HEK293 (cell line): ENCODE measurements around the gene TMEM255B.

Experiments used
- CTCF ChIA-PET: fragments of 350-600 bp; formaldehyde crosslinking; extraction: SDS; loops from one replicate; lab custom pipeline; 2021; ENCODE audit warnings: antibody characterized with exemption; lab: Yijun Ruan, JAX
- POLR2A ChIA-PET: fragments of 300-600 bp; formaldehyde crosslinking; extraction: SDS; loops from one replicate; lab custom pipeline; 2020; ENCODE audit warnings: antibody characterized with exemption, inconsistent platforms; lab: Yijun Ruan, JAX
- H3K27ac ChIP-seq: fragments of 200-500 bp; sonication (Bioruptor generic); 2 replicates; pipeline ENCODE4 v1.5.1; 2014; ENCODE audit warnings: low read depth, low read length, control low read depth, inconsistent platforms; ENCODE audit errors: extremely low read depth
- H3K36me3 ChIP-seq, 2 experiments: fragments of 200-500 bp in 1 of 2; sonication (Bioruptor generic) in 1 of 2; 1 replicate in 1 of 2; 2 replicates in 1 of 2; pipeline ENCODE4 v1.5.1; 2014 to 2017; ENCODE audit warnings: inconsistent platforms in 2 of 2, low read length in 2 of 2; ENCODE audit not compliant: control insufficient read depth in 2 of 2, insufficient read depth in 1 of 2
- H3K4me1 ChIP-seq: fragments of 200-500 bp; sonication (Bioruptor generic); 2 replicates; pipeline ENCODE4 v1.5.1; 2014; ENCODE audit warnings: mild to moderate bottlenecking, low read length, inconsistent platforms; ENCODE audit not compliant: control insufficient read depth, insufficient read depth
- H3K4me3 ChIP-seq: 2 replicates; pipeline ENCODE4 v1.5.1; 2011; ENCODE audit warnings: low read depth, mild to moderate bottlenecking, control low read depth, low read length, moderate library complexity
- H3K9me3 ChIP-seq: fragments of 200-500 bp; sonication (Bioruptor generic); 2 replicates; pipeline ENCODE4 v1.5.1; 2014; ENCODE audit warnings: low read depth, low read length, inconsistent platforms; ENCODE audit not compliant: control insufficient read depth, insufficient read depth
- HOXD13 ChIP-seq: sonication (generic); formaldehyde crosslinking; IDR thresholded peaks from 2 replicates; pipeline ENCODE4 v1.8.0; 2022; ENCODE audit warnings: missing genetic modification reagents, borderline replicate concordance
- SALL2 ChIP-seq: fragments of 450-650 bp; formaldehyde crosslinking; IDR thresholded peaks from 2 replicates; pipeline ENCODE4 v1.5.0; 2017; ENCODE audit warnings: missing biosample characterization, mild to moderate bottlenecking, missing genetic modification characterization, borderline replicate concordance
- YY1 ChIP-seq: fragments of 450-650 bp; formaldehyde crosslinking; IDR thresholded peaks from 2 replicates; pipeline ENCODE4 v1.5.1; 2018; ENCODE audit warnings: missing biosample characterization, missing genetic modification characterization
- ZBTB17 ChIP-seq: fragments of 450-650 bp; formaldehyde crosslinking; IDR thresholded peaks from 2 replicates; pipeline ENCODE4 v1.5.1; 2016; ENCODE audit warnings: missing biosample characterization, missing genetic modification characterization
- ZNF132 ChIP-seq: fragments of 450-650 bp; formaldehyde crosslinking; IDR thresholded peaks from 2 replicates; pipeline ENCODE4 v1.5.1; 2017; ENCODE audit warnings: missing biosample characterization, missing genetic modification characterization, borderline replicate concordance
- ZNF2 ChIP-seq: fragments of 450-650 bp; formaldehyde crosslinking; IDR thresholded peaks from 2 replicates; pipeline ENCODE4 v1.5.1; 2016; ENCODE audit warnings: missing biosample characterization, missing genetic modification characterization
- ZNF302 ChIP-seq: fragments of 450-650 bp; formaldehyde crosslinking; IDR thresholded peaks from 2 replicates; pipeline ENCODE4 v1.5.1; 2016; ENCODE audit warnings: missing biosample characterization, missing genetic modification characterization, low read depth
- ZNF394 ChIP-seq: fragments of 450-650 bp; formaldehyde crosslinking; IDR thresholded peaks from 2 replicates; pipeline ENCODE4 v1.5.1; 2016; ENCODE audit warnings: missing biosample characterization, missing genetic modification characterization, mild to moderate bottlenecking, moderate library complexity, borderline replicate concordance
- ZNF521 ChIP-seq: fragments of 450-650 bp; formaldehyde crosslinking; IDR thresholded peaks from 2 replicates; pipeline ENCODE4 v1.5.1; 2017; ENCODE audit warnings: missing biosample characterization, mild to moderate bottlenecking, missing genetic modification characterization
- ZNF600 ChIP-seq: fragments of 450-650 bp; formaldehyde crosslinking; IDR thresholded peaks from 2 replicates; pipeline ENCODE4 v1.5.1; 2016; ENCODE audit warnings: missing biosample characterization, missing genetic modification characterization
- ZNF654 ChIP-seq: fragments of 450-650 bp; formaldehyde crosslinking; IDR thresholded peaks from 2 replicates; pipeline ENCODE4 v1.5.1; 2016; ENCODE audit warnings: low read depth, missing biosample characterization, missing genetic modification characterization
- ZSCAN23 ChIP-seq: fragments of 450-650 bp; formaldehyde crosslinking; IDR thresholded peaks from 2 replicates; pipeline ENCODE4 v1.5.1; 2016; ENCODE audit warnings: missing biosample characterization, missing genetic modification characterization
- TF ChIP-seq, protein P1 (sequence below): fragments of 450-650 bp; formaldehyde crosslinking; IDR thresholded peaks from 2 replicates; pipeline ENCODE4 v1.5.1; 2016; ENCODE audit warnings: missing biosample characterization, missing genetic modification characterization
- TF ChIP-seq, protein P2 (sequence below): fragments of 450-650 bp; formaldehyde crosslinking; conservative IDR thresholded peaks from 2 replicates; pipeline ENCODE4 v1.5.1; 2016; ENCODE audit warnings: low read depth, missing biosample characterization, missing genetic modification characterization
- TF ChIP-seq, protein P3 (sequence below): fragments of 450-650 bp; formaldehyde crosslinking; IDR thresholded peaks from 2 replicates; pipeline ENCODE4 v1.5.1; 2016; ENCODE audit warnings: missing biosample characterization, missing genetic modification characterization, borderline replicate concordance

Gene TMEM255B

DNA sequence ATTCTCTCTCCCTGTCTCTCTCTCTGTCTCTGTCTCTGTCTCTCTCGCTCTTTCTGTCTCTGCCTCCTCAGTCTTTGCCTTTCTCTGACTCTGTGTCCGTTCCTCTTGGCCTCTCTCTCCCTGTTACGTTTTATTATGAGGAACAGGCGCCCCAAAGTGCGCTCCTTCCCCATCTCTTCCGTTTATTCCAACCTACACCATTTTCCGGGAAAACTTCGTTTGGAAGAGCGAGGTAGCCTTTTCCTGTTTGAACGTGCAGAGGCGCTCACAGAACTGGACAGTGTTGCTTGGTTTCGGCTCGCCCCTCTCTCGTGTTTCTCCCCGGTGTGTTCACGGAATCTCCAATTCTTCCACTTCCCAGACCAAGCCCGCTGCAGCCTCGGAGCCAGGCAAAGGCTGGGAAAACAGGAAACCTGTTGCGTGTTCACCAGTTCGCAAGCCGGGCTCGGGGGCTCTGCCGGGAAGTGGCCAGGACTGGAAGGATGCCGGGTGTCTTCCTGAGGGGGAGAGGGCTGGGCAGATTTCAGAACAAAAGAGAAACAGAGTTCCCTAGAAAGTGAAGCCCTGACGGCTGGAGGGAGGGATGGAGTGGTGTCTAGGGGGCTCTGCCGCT lies 605 bp downstream of the TMEM255B start (continued):
- TF ChIP-seq, protein P1, sequence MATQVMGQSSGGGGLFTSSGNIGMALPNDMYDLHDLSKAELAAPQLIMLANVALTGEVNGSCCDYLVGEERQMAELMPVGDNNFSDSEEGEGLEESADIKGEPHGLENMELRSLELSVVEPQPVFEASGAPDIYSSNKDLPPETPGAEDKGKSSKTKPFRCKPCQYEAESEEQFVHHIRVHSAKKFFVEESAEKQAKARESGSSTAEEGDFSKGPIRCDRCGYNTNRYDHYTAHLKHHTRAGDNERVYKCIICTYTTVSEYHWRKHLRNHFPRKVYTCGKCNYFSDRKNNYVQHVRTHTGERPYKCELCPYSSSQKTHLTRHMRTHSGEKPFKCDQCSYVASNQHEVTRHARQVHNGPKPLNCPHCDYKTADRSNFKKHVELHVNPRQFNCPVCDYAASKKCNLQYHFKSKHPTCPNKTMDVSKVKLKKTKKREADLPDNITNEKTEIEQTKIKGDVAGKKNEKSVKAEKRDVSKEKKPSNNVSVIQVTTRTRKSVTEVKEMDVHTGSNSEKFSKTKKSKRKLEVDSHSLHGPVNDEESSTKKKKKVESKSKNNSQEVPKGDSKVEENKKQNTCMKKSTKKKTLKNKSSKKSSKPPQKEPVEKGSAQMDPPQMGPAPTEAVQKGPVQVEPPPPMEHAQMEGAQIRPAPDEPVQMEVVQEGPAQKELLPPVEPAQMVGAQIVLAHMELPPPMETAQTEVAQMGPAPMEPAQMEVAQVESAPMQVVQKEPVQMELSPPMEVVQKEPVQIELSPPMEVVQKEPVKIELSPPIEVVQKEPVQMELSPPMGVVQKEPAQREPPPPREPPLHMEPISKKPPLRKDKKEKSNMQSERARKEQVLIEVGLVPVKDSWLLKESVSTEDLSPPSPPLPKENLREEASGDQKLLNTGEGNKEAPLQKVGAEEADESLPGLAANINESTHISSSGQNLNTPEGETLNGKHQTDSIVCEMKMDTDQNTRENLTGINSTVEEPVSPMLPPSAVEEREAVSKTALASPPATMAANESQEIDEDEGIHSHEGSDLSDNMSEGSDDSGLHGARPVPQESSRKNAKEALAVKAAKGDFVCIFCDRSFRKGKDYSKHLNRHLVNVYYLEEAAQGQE, result no peak
- TF ChIP-seq, protein P2, sequence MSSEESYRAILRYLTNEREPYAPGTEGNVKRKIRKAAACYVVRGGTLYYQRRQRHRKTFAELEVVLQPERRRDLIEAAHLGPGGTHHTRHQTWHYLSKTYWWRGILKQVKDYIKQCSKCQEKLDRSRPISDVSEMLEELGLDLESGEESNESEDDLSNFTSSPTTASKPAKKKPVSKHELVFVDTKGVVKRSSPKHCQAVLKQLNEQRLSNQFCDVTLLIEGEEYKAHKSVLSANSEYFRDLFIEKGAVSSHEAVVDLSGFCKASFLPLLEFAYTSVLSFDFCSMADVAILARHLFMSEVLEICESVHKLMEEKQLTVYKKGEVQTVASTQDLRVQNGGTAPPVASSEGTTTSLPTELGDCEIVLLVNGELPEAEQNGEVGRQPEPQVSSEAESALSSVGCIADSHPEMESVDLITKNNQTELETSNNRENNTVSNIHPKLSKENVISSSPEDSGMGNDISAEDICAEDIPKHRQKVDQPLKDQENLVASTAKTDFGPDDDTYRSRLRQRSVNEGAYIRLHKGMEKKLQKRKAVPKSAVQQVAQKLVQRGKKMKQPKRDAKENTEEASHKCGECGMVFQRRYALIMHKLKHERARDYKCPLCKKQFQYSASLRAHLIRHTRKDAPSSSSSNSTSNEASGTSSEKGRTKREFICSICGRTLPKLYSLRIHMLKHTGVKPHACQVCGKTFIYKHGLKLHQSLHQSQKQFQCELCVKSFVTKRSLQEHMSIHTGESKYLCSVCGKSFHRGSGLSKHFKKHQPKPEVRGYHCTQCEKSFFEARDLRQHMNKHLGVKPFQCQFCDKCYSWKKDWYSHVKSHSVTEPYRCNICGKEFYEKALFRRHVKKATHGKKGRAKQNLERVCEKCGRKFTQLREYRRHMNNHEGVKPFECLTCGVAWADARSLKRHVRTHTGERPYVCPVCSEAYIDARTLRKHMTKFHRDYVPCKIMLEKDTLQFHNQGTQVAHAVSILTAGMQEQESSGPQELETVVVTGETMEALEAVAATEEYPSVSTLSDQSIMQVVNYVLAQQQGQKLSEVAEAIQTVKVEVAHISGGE (tag by site-specific recombination), result peak; percentile 61; the same call in 1 of the 2 replicates
- peak; percentile 89 for TF ChIP-seq ZNF600
- no peak for TF ChIP-seq ZNF394 (tag by site-specific recombination)
- no peak for TF ChIP-seq HOXD13 (CRISPR knock-in tag)
- no peak for TF ChIP-seq ZSCAN23 (tag by site-specific recombination)
- TF ChIP-seq YY1 (tag by site-specific recombination), result no peak; the same call in 1 of the 2 replicates
- TF ChIP-seq ZNF2 (tag by site-specific recombination), result peak; percentile 63
- no peak for TF ChIP-seq ZNF132 (tag by site-specific recombination)

DNA sequence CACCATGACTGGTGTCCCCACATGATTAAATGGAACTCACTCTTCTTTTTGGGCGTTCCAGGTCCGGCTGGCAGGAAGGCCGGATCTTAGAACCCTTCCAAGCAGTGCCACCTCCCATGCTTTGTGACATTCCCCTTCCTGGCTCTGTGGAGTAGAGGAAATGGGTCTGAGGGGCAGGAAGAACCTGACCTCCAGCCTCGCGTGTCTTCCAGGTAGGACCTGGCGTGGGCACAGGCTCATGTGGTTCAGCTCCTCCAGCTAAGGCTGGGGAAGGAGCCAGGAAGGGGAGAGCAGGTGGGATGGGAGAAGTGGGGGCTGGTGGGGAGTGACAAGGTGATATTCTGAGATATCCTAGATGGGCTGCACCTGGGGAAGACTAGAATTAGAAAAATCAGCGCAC lies 2.1 kb downstream of the TMEM255B start:
- TF ChIP-seq ZNF654 (no peak), SALL2 (tag by site-specific recombination) (no peak), ZNF302 (no peak), ZNF521 (tag by site-specific recombination) (no peak), ZBTB17 (tag by site-specific recombination) (no peak)
- TF ChIP-seq, protein P3, sequence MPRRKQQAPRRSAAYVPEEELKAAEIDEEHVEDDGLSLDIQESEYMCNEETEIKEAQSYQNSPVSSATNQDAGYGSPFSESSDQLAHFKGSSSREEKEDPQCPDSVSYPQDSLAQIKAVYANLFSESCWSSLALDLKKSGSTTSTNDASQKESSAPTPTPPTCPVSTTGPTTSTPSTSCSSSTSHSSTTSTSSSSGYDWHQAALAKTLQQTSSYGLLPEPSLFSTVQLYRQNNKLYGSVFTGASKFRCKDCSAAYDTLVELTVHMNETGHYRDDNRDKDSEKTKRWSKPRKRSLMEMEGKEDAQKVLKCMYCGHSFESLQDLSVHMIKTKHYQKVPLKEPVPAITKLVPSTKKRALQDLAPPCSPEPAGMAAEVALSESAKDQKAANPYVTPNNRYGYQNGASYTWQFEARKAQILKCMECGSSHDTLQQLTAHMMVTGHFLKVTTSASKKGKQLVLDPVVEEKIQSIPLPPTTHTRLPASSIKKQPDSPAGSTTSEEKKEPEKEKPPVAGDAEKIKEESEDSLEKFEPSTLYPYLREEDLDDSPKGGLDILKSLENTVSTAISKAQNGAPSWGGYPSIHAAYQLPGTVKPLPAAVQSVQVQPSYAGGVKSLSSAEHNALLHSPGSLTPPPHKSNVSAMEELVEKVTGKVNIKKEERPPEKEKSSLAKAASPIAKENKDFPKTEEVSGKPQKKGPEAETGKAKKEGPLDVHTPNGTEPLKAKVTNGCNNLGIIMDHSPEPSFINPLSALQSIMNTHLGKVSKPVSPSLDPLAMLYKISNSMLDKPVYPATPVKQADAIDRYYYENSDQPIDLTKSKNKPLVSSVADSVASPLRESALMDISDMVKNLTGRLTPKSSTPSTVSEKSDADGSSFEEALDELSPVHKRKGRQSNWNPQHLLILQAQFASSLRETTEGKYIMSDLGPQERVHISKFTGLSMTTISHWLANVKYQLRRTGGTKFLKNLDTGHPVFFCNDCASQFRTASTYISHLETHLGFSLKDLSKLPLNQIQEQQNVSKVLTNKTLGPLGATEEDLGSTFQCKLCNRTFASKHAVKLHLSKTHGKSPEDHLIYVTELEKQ (tag by site-specific recombination), result no peak
- H3K4me3 ChIP-seq, result no peak overlapping the region
- H3K9me3 ChIP-seq, result no peaks in the 10 kb centered on the region
- CTCF ChIA-PET, result no interaction called here
- H3K36me3 ChIP-seq, result no peaks in the 10 kb centered on the region
- POLR2A ChIA-PET, result no interaction called here
- H3K4me1 ChIP-seq, result no peaks in the 10 kb centered on the region
- no peak overlapping the region for H3K27ac ChIP-seq
